Measurements from ENCODE around the gene INSM2.

Gene INSM2, protein sequence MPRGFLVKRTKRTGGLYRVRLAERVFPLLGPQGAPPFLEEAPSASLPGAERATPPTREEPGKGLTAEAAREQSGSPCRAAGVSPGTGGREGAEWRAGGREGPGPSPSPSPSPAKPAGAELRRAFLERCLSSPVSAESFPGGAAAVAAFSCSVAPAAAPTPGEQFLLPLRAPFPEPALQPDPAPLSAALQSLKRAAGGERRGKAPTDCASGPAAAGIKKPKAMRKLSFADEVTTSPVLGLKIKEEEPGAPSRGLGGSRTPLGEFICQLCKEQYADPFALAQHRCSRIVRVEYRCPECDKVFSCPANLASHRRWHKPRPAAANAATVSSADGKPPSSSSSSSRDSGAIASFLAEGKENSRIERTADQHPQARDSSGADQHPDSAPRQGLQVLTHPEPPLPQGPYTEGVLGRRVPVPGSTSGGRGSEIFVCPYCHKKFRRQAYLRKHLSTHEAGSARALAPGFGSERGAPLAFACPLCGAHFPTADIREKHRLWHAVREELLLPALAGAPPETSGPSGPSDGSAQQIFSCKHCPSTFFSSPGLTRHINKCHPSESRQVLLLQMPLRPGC

DNA sequence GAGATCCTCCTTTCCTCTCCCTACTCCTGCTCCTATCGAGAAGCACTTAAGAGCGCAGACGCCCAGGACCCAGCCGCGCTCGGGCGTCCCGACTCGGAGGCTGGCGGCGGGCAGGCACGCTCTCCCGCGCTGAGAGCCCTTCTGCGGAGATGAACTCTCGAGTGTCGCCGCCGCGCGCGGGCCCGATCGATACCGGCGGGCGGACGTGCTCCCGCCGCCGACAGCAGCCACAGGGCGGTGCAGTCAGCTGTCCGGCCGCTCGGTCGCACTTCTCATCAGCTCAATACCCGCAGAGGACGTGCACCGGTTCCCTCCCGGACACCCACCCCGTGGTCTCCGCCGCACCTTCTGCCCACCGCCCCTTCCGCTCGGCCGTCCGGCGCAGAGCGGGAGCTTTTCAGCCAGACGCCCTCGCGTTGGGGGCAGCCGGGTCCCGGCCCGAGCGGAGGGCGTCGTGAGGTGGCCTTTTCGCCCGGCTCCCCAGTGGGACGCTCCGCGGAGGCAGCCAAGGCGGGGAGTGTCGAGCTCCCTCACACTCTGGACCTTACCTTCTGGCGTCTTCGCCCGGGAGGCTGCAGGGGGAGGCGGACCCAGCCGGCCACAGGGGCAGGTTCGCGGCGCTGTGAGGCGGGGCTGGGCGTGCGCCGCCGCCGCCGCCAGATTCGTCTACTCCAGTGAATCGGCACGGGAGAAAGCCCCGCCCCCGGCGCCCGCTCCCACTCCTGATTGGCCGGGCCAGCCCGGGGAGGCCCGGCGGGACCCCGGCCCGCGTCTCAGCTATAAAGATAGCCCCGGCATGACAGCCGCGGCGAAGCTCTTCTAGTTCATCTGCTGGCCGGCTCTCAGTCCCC, at the start of gene INSM2:
Gene INSM2, plus strand, starts transcription at position 808 of the 851 bp plus-strand sequence. CDS start 89 bp downstream, outside the sequence.
- no peak for FAIRE-seq

DNA sequence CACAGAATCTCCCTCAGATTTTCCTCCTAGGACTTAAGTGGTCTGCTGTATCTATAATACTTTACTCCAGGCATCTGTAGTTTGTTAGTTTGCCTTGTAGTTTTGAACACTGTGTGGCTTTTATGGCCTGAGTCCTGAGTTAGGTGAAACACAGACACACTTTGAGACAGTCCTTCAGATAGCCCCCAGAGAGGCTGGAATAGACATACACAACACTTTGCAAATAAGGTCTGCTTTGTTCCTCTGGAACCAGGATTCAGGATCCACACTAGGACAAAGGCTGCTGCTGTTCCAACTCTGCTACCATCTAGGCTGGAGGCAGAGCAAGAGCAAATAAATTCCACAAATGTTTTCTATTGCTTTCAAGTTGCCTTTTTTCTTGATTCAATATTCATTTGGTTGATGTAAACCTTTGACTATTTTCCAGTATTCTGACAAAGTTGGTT, 41.4 kb upstream of the INSM2 start:
- no peak for FAIRE-seq

DNA sequence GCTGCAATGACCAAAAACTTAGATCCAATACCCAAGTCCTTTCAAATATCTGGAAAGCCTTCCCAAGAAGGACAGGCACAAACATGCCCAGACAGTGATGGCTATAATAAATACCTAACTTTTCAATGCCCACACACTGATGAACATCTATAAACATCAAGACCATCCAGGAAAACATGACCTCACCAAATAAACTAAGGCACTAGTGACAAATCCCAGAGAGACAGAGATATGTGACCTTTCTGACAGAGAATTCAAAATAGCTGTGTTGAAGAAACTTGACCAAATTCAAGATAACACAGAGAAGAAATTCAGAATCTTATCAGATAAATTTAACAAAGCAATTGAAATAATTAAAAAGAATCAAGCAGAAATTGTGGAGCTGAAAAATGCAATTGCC, 38.7 kb upstream of the INSM2 start:
- FAIRE-seq: no peak

DNA sequence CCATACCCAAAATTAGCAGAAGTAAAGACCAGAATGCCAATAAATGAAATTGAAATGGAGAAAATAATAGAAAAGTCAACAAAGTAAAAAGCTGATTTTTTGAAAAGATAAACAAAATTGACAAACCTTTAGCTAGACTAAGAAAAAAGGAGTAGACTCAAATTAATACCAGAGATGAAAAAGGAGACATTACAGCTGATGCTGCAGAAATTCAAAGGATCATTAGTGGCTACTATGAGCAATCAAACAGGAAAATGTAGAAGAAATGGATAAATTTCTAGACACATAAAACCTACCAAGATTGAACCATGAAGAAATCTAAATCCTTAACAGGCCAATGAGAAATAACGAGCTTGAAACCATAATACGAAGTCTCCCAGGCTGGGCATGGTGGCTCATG, 34.8 kb upstream of the INSM2 start:
- no peak for FAIRE-seq

DNA sequence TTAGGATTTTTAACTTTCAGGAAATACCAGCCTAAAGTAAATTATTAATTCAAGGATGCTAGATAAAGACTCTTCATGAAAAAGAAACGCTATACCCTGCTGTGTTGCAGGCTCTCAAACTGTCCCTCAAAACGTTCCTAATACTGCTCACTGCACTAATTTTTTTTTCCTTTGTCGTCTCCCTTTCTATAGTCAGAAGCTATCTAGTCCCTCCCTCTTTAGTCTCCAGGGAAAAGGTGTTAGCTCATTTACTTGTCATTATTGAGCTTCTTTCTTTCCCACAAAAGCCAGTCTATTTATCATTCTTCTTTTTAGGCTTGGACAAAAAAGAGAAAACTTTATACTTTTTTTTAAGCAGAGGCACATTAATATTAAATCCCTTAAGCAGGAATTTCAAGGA, 30.3 kb upstream of the INSM2 start:
- no peak for FAIRE-seq

DNA sequence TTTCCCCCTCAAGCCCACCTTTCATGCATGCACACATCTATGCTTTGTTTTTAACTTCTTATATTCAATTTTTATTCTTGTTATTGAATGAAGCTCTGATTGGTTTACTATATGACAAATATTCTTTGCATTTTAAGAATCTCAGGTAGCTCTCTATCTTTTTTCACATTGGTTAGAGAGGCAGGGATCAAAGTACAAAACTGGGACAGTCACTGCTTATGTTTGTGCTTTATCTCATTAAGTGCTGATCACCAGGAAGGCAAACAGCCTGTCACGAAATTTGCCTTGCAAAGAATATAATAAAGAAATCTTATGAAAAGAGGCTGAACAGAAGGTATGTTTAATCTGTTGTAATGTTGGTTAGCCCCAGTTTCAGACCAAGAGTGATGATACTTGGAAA, 29.7 kb upstream of the INSM2 start:
- FAIRE-seq: no peak

DNA sequence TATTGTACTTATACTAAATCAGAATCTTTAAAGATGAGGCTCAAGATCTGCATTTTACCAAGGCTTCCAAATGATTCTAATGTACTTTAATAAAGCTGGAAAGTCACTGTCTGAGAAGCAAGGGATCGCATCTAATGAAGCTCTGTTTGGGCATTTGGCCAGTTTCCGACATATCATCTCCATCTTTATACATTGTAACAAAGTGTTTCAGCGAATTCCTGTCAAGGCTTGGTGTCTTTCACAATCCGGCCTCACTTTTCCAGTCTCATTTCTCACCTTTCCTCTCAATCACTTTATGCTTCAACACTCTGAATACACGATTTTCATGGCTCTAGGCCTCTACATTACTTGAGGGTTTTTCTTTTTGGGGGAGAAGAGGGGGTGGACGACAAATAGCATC, 27.5 kb upstream of the INSM2 start:
- FAIRE-seq: no peak

DNA sequence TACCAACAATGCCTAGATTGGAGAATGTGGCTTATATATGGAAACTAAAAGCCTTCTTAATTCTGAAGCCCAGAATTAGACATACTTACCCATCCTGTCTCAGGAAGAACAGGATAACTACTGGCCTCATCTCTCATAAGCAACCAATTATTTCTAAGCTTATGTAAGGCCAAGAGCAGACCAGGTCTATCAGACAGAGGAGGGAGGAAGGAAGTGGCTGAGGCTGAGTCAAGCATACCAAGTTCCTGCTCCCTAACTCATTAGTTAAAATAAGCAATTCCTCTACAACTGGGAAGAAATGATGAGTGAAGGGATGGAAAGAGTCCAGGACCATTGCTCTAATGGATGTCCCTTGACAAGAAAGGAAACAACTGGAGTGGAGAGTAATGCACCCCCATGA, 27.0 kb upstream of the INSM2 start:
- no peak for FAIRE-seq

DNA sequence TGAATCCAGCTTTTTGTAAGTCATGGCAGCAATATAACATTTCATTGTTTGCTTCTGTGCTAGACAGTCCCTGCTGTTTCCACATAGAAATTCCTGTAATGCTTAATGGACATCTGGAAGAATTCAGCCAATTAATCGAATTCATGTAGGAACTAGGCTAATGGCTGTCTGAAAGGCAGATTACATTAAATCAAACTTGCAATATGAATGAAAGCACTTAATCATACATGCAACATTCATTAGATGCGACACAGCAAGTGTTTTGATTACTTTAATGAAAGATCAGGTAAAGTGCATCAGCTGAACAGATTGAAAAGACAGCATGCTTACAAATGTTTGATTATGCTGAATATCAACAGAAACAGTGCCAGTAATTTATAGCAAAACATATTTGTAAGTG, 24.1 kb upstream of the INSM2 start:
- FAIRE-seq: no peak

DNA sequence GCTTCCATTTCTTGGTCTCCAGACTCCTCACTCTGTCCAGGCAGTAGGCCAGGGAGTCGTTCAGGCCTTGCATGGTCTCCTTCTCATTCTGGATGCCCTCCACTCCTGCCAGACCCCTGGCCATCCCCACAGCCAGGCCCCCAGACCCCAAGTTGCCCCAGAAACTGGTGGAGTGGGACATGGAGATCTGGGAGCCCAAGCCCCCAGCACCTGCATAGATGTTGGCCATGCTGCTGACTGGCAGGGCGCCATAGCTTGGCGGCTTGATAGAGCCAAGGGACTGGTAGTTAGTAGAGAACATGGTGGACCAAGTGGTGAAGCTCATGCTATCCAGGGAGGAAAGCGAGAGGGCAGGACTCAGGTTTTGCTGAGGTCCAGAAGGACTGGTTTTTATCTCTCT, 21.2 kb upstream of the INSM2 start:
- no peak for FAIRE-seq

DNA sequence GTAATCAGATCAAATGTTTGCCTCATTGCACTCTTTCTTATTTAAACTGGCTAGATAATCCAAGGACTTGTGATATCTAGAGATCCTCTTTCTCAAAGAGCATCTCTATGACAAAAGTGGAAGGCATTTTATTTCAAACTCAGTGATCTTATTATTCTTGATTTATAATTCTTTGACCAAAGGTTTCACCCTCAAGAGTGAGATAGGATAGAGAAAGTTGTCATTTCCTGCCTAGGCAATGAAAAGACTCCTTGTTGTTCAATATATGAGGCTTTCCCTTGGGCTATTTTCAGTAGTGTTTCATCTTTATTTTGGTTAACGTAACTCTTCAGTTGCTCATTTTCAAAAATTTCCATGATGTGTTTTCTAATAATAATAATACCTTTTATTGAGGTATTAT, 18.0 kb upstream of the INSM2 start:
- FAIRE-seq: no peak

DNA sequence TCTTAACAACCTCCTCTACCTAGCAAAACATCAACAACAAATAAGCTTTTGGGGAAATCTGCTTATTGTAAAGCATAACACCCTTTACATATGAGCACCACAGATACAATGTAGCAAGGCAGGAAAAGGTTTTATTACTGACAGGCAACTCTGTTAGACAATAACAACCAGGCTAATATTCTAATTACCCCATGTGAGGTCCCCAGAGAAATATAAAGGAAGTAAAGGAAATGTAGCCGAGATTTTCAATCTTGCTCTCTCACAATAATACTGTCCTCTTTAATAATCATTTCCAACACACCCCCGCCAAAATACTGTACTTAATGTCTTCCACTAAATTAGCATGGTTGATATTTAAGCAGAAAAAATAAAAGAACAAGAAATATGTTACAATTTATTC, 14.0 kb upstream of the INSM2 start:
- FAIRE-seq: no peak

DNA sequence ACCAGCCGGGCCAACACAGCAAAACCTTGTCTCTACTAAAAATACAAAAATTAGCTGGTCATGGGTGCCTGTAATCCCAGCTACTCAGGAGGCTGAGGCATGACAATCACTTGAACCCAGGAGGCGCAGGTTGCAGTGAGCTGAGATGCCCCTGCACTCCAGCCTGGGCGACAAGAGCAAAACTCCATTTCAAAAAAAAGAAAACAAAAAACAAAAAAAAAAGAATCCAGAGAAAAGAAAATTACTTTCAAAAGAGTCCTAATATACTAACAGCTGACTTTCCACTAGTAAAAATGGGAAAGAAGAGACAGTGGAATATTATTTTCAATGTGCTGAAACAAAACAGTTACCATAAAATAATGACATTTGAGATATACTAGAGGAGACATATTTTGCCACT, 8.3 kb upstream of the INSM2 start:
- peak; percentile 3 for FAIRE-seq

DNA sequence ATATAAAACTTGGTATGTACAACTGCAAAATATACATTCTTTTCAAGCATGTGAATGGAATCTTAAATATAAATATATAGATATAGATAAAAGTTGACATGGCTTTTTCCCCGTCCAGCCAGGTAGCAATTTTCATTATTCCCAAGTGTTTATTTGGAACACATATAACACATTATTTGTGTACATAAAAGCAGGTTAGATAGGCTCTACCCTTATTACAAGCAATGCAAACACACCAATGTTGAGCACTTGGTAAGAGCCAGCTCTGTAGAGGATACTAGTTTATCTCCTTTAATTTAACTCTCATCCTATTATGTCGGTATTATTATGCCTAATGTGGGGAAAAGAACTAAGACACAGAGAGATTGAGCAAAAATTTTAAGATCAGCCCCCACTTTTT, 7.0 kb upstream of the INSM2 start:
- no peak for FAIRE-seq

DNA sequence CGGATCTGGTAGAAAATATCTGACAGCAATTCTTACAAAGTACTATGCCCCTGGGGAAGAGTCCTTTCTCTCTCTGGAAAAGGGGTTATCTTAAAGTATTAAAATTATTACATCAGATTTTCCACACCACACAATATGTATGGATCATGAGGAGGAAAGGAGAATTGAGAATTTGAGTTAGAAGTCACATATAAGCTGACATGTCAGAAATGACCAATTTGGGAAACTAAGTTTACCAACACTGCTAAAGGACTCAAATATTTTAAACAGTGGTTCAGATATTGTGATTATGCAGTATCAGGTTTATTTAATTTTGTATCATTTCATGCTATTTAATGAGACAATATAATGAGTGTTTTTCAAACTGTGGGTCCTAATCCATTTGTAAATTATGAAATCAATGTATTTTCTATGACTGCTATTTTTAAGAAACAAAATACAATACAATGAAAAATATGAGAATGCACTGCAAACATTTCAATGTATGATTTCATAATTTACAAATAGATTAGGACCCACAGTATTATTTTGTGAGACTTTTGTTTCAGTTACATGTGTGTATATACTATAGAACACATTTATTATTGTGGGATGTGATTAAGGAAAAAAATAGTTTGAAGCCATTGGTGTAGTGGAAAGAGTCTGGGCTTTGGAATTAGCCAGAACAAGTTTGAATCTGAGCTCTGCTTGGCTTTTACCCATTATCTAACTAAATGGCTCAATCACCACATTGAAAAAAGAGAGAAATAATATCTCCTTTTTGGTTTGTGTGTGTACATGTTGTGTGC, 1.8 kb upstream of the INSM2 start:
- FAIRE-seq: no peak

DNA sequence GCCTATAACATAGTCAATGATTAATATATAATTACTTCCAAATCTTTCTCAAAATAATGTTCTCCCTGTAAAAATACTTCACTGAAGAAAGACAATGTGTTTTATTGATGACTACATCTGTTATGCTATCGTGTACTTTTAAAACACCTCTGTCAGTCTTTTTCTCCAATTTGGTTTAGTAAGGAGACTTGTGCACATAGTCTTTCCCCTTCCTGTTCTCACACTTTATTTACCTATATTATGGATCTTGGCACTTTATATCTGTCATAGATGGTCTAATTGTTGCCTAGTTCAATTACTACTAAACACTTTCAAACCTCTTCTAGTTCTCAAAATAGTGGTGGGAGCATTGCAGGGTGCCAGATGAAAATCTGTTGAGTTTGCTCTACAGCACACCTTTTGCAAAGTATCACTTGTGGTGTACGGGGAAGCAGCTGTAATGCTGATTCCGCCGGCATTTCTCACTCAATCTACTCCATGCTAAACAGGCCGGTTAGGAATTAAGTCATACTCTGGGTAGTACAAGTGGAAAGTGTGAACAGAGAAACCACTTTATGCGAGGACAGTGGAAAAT, 1.1 kb upstream of the INSM2 start:
- FAIRE-seq: no peak

DNA sequence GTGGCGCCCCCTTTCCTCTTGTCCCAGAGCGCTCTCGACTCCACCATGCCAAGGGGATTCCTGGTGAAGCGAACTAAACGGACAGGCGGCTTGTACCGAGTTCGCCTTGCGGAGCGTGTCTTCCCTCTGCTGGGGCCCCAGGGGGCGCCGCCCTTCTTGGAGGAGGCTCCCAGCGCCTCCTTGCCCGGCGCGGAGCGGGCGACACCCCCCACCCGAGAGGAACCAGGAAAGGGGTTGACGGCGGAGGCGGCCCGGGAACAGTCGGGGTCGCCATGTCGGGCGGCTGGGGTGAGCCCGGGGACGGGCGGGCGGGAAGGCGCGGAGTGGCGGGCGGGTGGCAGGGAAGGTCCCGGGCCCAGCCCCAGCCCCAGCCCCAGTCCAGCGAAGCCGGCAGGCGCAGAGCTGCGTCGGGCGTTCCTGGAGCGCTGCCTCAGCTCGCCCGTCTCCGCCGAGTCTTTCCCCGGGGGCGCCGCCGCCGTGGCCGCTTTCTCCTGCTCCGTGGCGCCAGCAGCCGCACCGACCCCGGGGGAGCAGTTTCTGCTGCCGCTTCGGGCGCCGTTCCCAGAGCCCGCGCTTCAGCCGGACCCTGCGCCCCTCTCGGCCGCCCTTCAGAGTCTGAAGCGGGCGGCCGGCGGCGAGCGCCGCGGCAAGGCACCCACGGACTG, 376 bp downstream of the INSM2 start:
- no peak for FAIRE-seq

DNA sequence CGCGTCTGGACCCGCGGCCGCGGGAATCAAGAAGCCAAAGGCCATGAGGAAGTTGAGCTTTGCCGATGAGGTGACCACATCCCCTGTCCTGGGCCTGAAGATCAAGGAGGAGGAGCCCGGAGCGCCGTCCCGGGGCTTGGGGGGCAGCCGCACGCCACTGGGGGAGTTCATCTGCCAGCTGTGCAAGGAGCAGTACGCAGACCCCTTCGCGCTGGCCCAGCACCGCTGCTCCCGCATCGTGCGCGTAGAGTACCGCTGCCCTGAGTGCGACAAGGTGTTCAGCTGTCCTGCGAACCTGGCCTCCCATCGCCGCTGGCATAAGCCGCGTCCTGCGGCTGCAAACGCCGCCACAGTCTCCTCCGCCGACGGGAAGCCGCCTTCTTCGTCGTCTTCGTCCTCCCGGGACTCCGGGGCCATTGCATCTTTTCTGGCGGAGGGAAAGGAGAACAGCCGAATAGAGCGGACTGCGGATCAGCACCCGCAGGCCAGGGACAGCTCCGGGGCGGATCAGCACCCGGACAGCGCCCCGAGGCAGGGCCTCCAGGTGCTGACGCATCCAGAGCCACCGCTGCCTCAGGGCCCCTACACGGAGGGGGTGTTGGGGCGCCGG, 1.0 kb downstream of the INSM2 start:
- no peak for FAIRE-seq

DNA sequence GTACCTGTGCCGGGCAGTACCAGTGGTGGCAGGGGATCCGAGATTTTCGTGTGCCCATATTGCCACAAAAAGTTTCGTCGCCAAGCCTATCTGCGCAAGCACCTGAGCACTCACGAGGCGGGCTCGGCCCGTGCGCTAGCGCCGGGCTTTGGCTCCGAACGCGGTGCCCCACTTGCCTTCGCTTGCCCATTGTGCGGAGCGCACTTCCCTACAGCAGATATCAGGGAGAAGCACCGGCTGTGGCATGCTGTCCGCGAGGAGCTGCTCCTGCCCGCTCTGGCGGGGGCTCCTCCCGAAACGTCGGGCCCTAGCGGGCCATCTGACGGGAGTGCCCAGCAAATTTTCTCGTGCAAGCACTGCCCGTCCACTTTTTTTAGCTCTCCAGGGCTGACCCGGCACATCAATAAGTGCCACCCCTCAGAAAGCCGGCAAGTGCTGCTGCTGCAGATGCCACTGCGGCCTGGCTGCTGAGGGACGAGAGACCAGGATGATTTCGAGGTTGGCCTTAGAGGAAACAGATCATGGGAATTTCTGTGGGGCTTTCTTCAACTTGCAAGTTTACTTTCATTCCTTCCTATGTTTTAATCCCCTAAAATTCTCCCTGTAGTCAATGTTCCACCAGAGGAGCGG, 1.6 kb downstream of the INSM2 start:
- no peak for FAIRE-seq

DNA sequence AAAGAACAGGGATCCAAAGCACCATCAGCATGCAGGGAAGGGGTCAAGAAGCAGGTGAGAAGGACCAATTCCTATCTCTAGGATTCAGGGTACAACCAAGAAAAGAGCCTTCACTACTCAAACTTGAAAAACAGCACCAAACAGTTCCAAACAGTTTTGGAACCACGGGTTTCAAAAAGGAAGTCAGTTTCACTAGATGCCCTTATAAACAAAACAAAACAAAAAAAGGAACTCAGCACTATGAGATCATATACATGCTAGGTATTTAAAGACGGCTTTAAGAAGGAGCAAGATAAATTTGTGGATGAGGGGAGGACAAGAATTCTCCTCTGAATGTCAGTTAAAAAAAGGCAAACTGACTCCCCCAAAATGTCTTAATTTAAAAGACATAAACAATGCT, 6.0 kb downstream of the INSM2 start:
- FAIRE-seq: no peak

DNA sequence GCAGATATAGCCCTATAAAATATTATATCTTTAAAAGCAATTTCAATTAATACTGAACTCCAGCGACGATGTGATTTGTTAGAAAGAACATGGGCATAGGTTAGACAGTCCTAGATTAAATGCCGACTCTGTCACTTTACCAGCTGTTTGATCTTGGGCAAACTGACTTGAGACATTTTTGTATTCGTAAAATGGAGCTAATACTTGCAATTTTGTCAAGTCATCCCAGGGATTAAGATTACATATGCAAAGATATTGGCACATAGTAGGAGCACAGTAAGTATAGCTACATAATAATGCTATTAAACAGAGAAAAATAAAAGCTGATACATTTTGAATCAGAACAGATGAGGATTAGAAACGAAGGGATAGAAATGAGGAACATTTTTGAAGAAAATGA, 9.0 kb downstream of the INSM2 start:
- FAIRE-seq: no peak
